Central memory CD8-positive, alpha-beta T cell (primary cell): ENCODE data around the gene COL9A2.

Experiments used
- ATAC-seq: fragments of 150-1000 bp; cut with Tn5 transposase; replicated peaks from 2 replicates; pipeline ENCODE4 v1.10.0; 2022; ENCODE audit warnings: mild to moderate bottlenecking, moderate FRiP score, moderate number of reproducible peaks; ENCODE audit not compliant: poor library complexity, severe bottlenecking; ENCODE audit errors: extremely low read depth
- DNase-seq, 2 donors: peaks; one replicate each; pipeline ENCODE4 v3.0.0; 2021; ENCODE audit warnings: low spot score in 2 of 2
- H3K27ac Mint-ChIP-seq: one replicate; pipeline ENCODE4 v1.8.0; 2022; ENCODE audit warnings: low read depth, mild to moderate bottlenecking, moderate library complexity, mixed read lengths
- H3K27me3 Mint-ChIP-seq: one replicate; pipeline ENCODE4 v1.8.0; 2022; ENCODE audit warnings: mixed read lengths
- H3K36me3 Mint-ChIP-seq: one replicate; pipeline ENCODE4 v1.8.0; 2022; ENCODE audit warnings: mild to moderate bottlenecking, moderate library complexity, mixed read lengths; ENCODE audit not compliant: insufficient read depth
- H3K4me1 Mint-ChIP-seq: one replicate; pipeline ENCODE4 v1.8.0; 2022; ENCODE audit warnings: mixed read lengths
- H3K4me3 Mint-ChIP-seq: one replicate; pipeline ENCODE4 v1.8.0; 2022; ENCODE audit warnings: mild to moderate bottlenecking, moderate library complexity, mixed read lengths
- H3K9me3 Mint-ChIP-seq: one replicate; pipeline ENCODE4 v1.8.0; 2022; ENCODE audit warnings: mixed read lengths

The COL9A2 gene

DNA sequence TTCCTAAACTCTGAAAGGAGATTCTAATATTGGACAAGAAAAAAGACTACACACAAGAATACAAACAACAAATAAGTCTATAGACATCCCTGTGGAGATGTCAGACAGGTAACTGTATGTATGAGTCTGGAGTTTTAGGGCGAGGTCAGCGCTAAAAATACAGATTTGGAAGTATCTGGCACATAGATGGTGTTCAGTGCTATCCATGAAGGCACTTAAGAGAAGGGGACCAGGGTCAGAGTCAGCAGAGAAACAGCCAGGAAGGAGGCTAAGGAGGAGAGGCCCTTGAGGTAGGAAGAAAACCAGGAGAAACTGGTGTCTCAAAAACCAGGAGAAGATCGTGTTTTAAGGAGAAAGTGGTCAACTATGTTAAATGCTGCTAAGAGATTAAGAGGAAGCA is 41.0 kb downstream of the COL9A2 start:
- no peaks in the 10 kb centered on the region for H3K9me3 Mint-ChIP-seq
- H3K27ac Mint-ChIP-seq = peak overlapping the region; percentile 45
- H3K4me3 Mint-ChIP-seq = no peak overlapping the region
- no peak for DNase-seq
- peaks cover 38% of the 10 kb centered on the region for H3K36me3 Mint-ChIP-seq
- ATAC-seq = no peak
- H3K27me3 Mint-ChIP-seq = no peaks in the 10 kb centered on the region
- peaks cover 5% of the 10 kb centered on the region for H3K4me1 Mint-ChIP-seq

DNA sequence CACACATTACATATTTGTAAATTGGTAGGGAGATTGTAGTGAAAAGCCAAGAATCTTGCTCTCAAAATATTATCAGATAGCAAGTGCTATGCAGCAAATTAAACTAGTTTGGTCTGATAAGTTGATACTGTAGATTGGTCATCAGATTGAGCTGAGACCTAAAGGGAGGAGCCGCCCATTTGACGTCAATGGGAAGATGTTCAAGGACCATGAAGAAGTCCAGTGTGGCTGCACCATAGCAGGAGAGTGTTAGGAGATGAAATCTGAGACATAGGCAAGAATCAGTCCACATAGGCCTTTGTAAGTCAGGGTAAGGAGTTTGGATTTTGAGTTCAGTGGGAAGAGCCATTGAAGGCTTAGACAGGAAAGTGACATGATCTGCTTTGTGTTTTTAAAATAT is 42.8 kb downstream of the COL9A2 start:
- ATAC-seq (no peak), DNase-seq (no peak)
- Mint-ChIP-seq H3K27ac (peak overlapping the region; percentile 6), H3K4me1 (peaks cover 5% of the 10 kb centered on the region), H3K36me3 (peaks cover 44% of the 10 kb centered on the region), H3K27me3 (no peaks in the 10 kb centered on the region), H3K9me3 (no peaks in the 10 kb centered on the region), H3K4me3 (no peak overlapping the region)

DNA sequence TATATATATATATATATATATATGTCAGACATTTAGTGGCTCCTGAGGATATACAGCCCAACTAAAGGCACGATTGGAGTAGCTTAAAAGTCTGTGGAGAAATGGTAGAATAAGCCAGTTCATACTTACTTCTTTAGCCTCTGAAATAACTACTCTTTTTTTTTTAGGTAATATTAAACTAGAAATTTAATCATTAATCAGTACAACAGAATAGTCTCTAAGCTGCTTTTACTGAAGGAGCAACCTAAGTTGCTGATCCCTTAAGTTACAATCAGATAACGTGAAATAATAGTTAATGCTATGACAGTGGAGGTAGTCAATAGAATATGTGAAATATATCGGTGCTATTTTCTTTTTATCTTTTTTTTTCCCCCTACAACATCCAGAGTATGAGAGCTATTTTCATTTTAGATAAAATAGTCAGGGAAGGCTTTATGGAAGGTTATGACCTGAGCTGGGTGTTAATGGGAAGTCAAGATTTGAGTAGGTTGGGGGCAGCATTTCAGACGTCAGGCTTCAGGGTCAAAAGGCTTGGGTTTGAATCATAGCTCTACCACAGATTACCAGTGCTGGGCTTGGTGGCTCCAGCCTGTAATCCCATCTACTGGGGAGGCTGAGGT is 43.4 kb downstream of the COL9A2 start:
- H3K4me3 Mint-ChIP-seq = no peak overlapping the region
- peaks cover 45% of the 10 kb centered on the region for H3K36me3 Mint-ChIP-seq
- no peak for DNase-seq
- H3K27ac Mint-ChIP-seq = no peak overlapping the region
- H3K9me3 Mint-ChIP-seq = no peaks in the 10 kb centered on the region
- H3K4me1 Mint-ChIP-seq = peaks cover 5% of the 10 kb centered on the region
- ATAC-seq = no peak
- no peaks in the 10 kb centered on the region for H3K27me3 Mint-ChIP-seq

DNA sequence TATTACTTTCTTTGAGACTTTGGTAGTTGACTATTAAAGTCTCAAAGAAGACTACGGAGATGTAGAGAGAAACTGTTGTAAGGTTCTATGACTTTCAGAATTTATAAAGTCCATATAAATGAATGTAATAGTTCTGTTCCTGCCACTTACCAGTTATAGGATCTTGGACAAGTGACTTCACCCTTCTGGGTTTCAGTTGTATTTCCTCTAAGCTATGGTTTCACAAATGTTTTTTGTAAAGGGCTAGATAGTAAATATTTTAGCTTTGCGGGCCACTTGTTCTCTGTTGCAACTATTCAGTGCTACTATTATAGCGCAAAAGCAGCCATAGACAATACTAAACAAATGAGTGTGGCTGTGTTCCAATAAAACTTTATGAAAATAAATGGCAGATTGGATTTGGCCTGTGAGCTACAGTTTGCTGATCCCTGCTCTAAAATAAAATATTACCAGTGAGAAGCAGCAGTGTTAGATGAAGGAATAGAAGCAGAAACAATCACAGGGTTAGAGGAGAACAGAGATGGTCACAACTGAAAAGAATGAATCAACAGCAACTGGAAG is 44.4 kb downstream of the COL9A2 start:
- ATAC-seq (no peak), DNase-seq (no peak)
- peaks cover 51% of the 10 kb centered on the region for H3K36me3 Mint-ChIP-seq
- H3K9me3 Mint-ChIP-seq = no peaks in the 10 kb centered on the region
- H3K27me3 Mint-ChIP-seq = no peaks in the 10 kb centered on the region
- H3K27ac Mint-ChIP-seq = no peak overlapping the region
- H3K4me3 Mint-ChIP-seq = no peak overlapping the region
- H3K4me1 Mint-ChIP-seq = peaks cover 5% of the 10 kb centered on the region

DNA sequence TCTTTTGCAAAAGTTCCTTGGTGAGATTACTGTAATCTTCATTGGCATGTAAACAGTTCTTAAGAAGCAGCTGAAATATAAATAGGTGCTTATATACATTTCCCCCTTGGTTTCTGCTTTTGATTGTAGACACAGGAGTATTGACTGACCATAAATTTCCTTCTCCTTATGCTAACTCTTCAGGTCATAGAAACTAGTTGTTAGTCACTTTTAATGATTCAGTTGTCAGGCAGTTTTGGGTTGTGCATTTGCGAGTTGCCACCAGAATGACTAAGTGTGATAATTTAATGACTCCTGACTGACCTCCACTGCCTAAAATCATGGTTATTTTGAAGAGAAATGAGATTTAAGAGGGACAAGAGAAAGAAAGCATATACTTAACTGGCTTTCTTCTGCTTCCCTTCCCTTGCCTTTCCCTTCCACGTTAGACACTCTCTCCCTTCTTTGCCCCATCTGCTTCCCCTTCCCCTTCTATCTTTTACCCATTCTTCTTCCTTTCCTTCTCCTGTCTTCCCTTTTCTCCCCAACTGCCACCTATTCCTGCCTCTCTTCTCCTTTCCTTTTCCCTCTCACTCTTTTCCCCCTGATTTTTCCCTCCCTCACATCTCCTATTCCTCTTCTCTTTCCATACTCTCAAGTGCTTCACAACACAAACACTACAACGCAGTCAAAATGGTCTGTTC is 46.8 kb downstream of the COL9A2 start:
- H3K9me3 Mint-ChIP-seq = no peaks in the 10 kb centered on the region
- H3K27me3 Mint-ChIP-seq = no peaks in the 10 kb centered on the region
- H3K4me3 Mint-ChIP-seq = no peak overlapping the region
- peaks cover 54% of the 10 kb centered on the region for H3K36me3 Mint-ChIP-seq
- H3K27ac Mint-ChIP-seq = peak overlapping the region; percentile 68
- ATAC-seq (no peak), DNase-seq (no peak)
- H3K4me1 Mint-ChIP-seq = no peaks in the 10 kb centered on the region

DNA sequence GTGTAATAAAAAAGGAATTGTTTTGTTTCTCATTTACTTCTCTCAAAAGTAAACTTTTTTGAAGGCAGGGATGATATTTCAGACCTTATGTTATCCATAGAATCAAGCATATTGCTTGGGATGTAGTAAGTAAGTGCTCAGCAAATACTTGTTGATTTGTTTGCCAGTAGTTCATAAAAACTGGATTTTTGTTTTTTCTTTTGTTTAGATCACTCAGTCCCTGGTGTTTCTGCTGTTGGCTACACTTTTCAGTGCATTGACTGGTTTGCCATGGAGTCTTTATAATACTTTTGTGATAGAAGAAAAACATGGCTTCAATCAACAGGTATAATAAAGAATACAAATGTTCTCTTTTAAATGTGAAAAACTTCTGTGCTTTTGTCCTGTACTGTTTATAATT is 48.9 kb downstream of the COL9A2 start:
- Mint-ChIP-seq H3K27ac (no peak overlapping the region), H3K27me3 (no peaks in the 10 kb centered on the region), H3K4me1 (peaks cover 3% of the 10 kb centered on the region), H3K9me3 (no peaks in the 10 kb centered on the region), H3K4me3 (no peak overlapping the region), H3K36me3 (peaks cover 54% of the 10 kb centered on the region)
- ATAC-seq = no peak
- no peak for DNase-seq

DNA sequence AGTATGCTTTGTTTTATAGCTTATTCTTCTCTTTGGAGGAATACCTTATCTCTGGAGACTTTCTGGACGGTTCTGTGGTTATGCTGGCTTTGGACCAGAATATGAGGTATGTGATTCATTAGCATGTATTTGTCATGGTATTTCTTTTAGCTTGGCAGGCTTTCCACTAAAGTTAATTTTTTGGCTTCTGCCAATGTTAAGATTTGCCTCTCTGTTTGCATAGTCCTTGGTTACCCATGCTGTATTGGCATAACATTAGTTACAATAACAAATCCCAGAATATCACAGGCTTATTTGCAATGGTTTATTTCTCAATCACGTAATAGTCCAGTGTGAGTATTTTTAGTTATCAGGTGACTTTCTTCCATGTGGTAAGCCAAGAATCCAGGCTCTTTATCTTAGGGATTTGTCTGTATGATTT is 49.3 kb downstream of the COL9A2 start:
- no peak for DNase-seq
- Mint-ChIP-seq H3K4me3 (no peak overlapping the region), H3K4me1 (peaks cover 7% of the 10 kb centered on the region), H3K27me3 (no peaks in the 10 kb centered on the region), H3K9me3 (no peaks in the 10 kb centered on the region), H3K27ac (no peak overlapping the region), H3K36me3 (peaks cover 56% of the 10 kb centered on the region)
- no peak for ATAC-seq

DNA sequence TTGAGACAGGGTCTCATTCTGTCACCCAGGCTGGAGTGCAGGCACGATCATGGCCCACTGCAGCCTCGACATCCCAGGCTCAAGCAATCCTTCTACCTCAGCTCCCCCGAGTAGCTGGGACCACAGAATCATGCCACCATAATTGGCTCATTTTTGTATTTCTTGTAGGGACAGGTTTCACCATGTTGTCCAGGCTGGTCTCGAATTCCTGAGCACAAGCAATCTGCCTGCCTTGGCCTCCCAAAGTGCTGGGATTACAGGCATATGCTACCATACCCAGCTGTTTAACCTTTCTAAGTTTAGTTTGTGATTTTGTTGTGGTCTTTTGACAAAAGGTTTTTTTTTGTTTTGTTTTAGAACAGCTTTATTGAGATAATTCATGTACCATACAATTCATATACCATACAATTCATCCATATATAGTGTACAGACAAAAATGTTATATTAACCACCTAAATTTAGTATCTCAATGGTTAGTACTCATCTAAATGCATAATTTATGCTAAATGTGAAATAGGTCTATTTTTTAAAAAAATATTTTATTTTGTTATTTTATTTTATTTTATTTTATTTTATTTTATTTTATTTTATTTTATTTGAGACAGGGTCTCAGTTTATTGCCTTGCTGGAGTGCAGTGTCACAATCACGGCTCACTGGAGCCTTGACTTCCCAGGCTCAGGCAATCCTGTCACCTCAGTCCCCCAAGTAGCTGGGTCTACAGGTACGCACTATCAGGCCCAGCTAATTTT is 50.1 kb downstream of the COL9A2 start:
- Mint-ChIP-seq H3K4me1 (peaks cover 16% of the 10 kb centered on the region), H3K27ac (no peak overlapping the region), H3K36me3 (peaks cover 55% of the 10 kb centered on the region), H3K27me3 (no peaks in the 10 kb centered on the region), H3K4me3 (no peak overlapping the region), H3K9me3 (no peaks in the 10 kb centered on the region)
- no peak for DNase-seq
- ATAC-seq = no peak

DNA sequence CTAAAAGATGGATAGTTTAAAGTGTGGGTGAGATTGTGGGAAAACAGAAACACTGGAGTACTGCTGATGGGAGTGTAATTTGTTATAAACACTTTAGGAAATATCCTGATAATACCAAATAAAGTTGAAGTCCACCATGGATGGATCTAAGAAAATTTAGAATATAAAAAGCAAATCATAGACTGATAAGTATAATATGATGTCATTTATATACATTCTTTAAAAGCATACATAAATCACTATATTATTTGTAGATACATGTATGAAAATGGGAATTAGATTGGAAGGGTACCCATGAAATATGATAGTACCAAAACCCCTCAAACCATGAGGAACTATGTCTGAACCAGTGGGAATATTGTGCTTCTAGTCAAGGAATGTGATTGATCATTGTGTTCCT is 51.2 kb downstream of the COL9A2 start:
- Mint-ChIP-seq H3K36me3 (peaks cover 56% of the 10 kb centered on the region), H3K4me1 (peaks cover 18% of the 10 kb centered on the region), H3K27me3 (no peaks in the 10 kb centered on the region), H3K27ac (no peak overlapping the region), H3K4me3 (no peak overlapping the region), H3K9me3 (no peaks in the 10 kb centered on the region)
- ATAC-seq (no peak), DNase-seq (no peak)

DNA sequence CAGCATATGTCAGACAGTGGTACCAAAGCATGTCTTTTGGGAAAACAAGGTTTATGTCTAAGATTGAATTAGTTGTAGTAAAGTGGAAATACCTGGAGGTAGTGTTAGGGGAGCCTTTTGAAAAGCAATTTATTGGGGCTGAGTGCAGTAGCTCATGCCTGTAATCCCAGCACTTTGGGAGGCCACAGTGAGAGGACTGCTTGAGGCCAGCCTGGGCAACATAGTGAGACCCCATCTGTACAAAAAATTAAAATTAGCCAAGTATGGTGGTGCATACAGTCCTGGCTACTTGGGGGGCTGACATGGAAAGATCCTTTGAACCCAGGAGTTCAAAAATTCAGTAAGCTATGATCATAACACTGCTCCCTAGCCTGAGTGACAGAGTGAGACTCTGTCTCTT is 51.8 kb downstream of the COL9A2 start:
- H3K4me3 Mint-ChIP-seq = no peak overlapping the region
- H3K9me3 Mint-ChIP-seq = no peaks in the 10 kb centered on the region
- peaks cover 54% of the 10 kb centered on the region for H3K36me3 Mint-ChIP-seq
- ATAC-seq (no peak), DNase-seq (no peak)
- no peaks in the 10 kb centered on the region for H3K27me3 Mint-ChIP-seq
- H3K4me1 Mint-ChIP-seq = peaks cover 18% of the 10 kb centered on the region
- no peak overlapping the region for H3K27ac Mint-ChIP-seq

DNA sequence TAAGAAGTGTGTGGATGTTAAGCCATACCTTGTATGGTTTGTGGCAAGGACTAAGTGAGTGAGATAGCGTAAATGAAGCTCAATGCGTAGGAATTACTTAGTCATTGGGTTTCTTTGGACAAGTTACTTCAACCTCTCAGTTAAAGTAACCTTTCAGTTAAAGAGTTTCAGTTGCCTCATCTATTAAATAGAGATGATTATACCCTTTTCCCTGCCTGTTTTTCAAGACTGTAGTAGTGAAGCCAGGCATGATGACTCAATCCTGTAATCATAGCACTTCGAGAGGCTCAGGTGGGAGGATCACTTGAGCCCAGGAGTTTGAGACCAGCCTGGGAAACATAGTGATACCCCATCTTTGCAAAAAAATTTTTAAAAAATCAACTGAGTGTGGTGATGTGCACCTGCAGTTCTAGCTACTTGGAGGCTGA is 52.7 kb downstream of the COL9A2 start:
- no peaks in the 10 kb centered on the region for H3K9me3 Mint-ChIP-seq
- peaks cover 24% of the 10 kb centered on the region for H3K4me1 Mint-ChIP-seq
- no peaks in the 10 kb centered on the region for H3K27me3 Mint-ChIP-seq
- no peak for ATAC-seq
- no peak for DNase-seq
- no peak overlapping the region for H3K4me3 Mint-ChIP-seq
- H3K27ac Mint-ChIP-seq = no peak overlapping the region
- H3K36me3 Mint-ChIP-seq = peaks cover 48% of the 10 kb centered on the region

DNA sequence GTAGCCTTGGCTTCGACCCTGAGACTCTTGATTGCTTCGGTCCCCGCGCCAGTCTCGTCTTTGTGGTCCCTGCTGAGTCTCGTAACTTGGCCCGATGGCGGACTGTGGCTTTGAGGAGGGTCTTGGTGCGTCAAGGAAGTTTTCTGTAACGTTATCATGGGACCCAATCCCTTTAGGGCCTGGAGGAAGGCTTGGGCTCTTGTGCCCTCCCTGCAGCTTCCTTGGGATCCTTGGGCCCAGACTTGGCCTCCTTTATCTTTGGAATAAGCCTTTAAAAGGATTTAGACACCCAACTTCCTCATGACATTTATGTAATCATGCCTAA is 58.7 kb downstream of the COL9A2 start:
- DNase-seq = no peak
- H3K27ac Mint-ChIP-seq = peak overlapping the region; percentile 100
- H3K4me1 Mint-ChIP-seq = peaks cover 42% of the 10 kb centered on the region
- peak overlapping the region; percentile 97 for H3K4me3 Mint-ChIP-seq
- no peaks in the 10 kb centered on the region for H3K27me3 Mint-ChIP-seq
- no peak for ATAC-seq
- no peaks in the 10 kb centered on the region for H3K9me3 Mint-ChIP-seq
- H3K36me3 Mint-ChIP-seq = peaks cover 34% of the 10 kb centered on the region
